ENCODE results near the gene LNP1. TPM values are rescaled to one million over a fixed set of nuclear protein-coding genes. Genes with fewer than 3 reads are reported as not detected.

LNP1 gene
- total RNA-seq, 1 donor from 2014 or later: 1.6 TPM

- DNase-seq (ENCODE audit: low read depth): no peak
- no peak overlapping the region for H3K4me3 ChIP-seq (ENCODE audit: low read depth, low read length)
- TF ChIP-seq CTCF (conservative IDR thresholded peaks at IDR 0.05; ENCODE audit: low read depth, low read length): no peak
Measured at GRCh38 chr3:100426067-100426682, 24.8 kb downstream of the LNP1 start.

- TF ChIP-seq CTCF (conservative IDR thresholded peaks at IDR 0.05; ENCODE audit: low read depth, low read length): no peak
- DNase-seq (ENCODE audit: low read depth): no peak
- no peak overlapping the region for H3K4me3 ChIP-seq (ENCODE audit: low read depth, low read length)
Measured at GRCh38 chr3:100427699-100428098, 26.4 kb downstream of the LNP1 start.

GRCh38 chr3:100429187-100429716, 27.9 kb downstream of the LNP1 start:
- H3K4me3 ChIP-seq (ENCODE audit: low read depth, low read length): no peak overlapping the region
- TF ChIP-seq CTCF (conservative IDR thresholded peaks at IDR 0.05; ENCODE audit: low read depth, low read length): no peak
- no peak for DNase-seq (ENCODE audit: low read depth)

GRCh38 chr3:100436951-100437350, 35.6 kb downstream of the LNP1 start:
- TF ChIP-seq CTCF (conservative IDR thresholded peaks at IDR 0.05; ENCODE audit: low read depth, low read length): no peak
- H3K4me3 ChIP-seq (ENCODE audit: low read depth, low read length): no peak overlapping the region
- DNase-seq (ENCODE audit: low read depth): no peak

GRCh38 chr3:100437721-100438622, 36.6 kb downstream of the LNP1 start:
- no peak overlapping the region for H3K4me3 ChIP-seq (ENCODE audit: low read depth, low read length)
- TF ChIP-seq CTCF (conservative IDR thresholded peaks at IDR 0.05; ENCODE audit: low read depth, low read length): no peak
- no peak for DNase-seq (ENCODE audit: low read depth)

- DNase-seq (ENCODE audit: low read depth): no peak
- TF ChIP-seq CTCF (conservative IDR thresholded peaks at IDR 0.05; ENCODE audit: low read depth, low read length): no peak
- no peak overlapping the region for H3K4me3 ChIP-seq (ENCODE audit: low read depth, low read length)
Measured at GRCh38 chr3:100438623-100438974, 37.3 kb downstream of the LNP1 start.
